GM20431 (cell line): ENCODE data around the gene OR5H15.
"Not testable (repeated sequence)": the region's sequence is repeated elsewhere in the genome, so short reads cannot be mapped to it uniquely, and the experiment has no call there.

ENCODE experiments used
- in situ Hi-C: fragments of 300-500 bp; cut with MseI, MboI; formaldehyde crosslinking; loops from one replicate; pipeline ENCODE4 v1.15.0; 2020; ENCODE audit warnings: low sequenced_read_pairs; ENCODE audit not compliant: unreplicated experiment

OR5H15 gene

GRCh38 chr3:98166396-98166795 lies at the start of gene OR5H15:
OR5H15 (plus strand) TSS chr3:98166696; CDS start chr3:98168700, 2,004 bp downstream.
- in situ Hi-C loops: no loop called here

DNA sequence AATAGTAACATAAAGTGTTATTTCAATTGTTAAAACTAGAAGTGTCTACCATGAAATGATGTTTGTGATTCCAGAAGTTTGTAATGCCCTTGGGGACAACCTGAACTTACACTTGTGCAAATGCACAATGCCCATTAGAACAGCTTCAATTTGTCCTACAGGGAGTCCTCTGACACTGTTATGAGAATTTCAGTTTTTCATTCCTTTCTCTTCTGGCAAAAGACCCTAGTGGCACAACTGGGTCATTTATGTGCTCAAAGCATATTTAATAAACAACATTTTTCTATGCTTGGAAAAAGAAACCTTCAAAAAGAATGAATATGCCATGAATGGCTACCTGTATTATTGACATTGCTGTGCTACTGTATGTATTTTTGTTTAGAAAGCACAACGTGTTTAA lies 36.1 kb upstream of the OR5H15 start, which contains the start of gene OR5H1:
Gene OR5H1 (plus strand): TSS at position 301 of the 400 bp plus-strand sequence. CDS start 1,977 bp downstream, outside the sequence.
- in situ Hi-C loops: no loop called here

GRCh38 chr3:98136631-98137030 lies 29.9 kb upstream of the OR5H15 start:
- in situ Hi-C loops: no loop called here

DNA sequence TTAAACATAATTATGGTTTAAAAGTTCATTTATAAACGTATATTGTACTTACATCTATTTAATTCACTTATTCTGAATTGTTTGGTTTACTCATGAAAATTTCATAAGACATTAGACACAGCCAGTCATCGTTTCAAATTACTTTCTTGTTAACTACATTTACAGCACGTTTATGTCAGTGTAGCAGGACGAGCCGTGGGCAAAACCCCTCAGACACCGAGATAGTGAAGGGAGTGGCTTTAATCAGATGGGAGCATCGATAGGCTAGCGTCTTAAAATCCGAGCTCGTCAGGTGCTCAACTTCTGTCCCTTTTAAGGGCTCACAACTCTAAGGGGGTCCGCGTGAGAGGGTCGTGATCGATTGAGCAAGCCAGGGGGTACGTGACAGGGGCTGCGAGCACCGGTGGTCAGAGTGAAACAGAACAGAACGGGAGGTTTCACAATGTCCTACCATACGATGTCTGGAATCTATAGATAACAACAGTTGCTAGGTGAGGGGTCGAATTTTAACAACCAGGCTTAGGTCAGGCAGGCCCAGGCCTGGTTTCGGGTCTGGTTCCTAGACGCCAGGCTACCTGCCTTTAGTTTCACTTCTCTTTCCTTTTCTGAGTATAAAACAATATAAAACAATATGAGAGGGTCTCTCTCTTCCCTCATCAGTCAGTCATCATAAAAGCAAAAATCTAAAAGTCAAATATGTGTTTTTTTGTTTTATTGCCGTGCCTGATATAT lies 28.5 kb upstream of the OR5H15 start:
- in situ Hi-C loops: not testable (repeated sequence)

DNA sequence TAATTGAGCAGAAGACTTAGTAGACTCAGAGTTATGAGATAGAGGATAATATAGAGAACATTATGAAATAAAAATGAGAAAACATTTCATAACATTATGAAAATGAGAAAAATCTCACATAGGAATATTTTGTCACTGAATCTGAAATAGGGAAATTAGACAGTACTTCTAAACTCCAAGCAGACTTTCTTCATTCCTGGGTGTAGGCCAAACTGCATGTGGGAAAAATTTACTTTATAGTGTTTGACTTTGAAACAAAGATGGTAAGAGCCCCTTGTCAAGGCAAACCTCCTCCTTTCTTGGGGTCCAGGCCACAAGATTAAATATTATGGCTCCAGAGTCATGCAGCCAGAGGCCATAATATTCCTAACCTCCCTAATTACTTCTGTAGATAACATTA lies 26.0 kb upstream of the OR5H15 start:
- in situ Hi-C loops: no loop called here

DNA sequence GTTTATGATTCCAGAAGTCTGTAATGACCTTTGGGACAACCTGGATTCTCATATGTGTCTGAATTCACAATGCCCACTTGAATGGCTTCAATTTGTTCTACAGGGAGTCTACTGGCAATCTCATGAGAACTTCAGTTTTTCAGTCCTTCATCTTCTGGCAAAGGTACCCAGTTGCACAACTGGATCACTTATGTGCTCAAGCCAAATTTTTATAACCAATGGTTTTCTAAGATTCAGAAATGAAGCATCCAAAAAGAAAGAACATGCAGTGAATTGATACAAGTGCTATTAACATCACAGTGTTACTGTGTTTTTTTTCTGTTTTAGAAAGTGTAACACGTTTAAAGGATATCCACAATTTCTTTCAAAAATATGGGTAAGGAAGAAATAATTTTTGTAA lies 19.3 kb upstream of the OR5H15 start, which contains the start of gene OR5H14:
Gene OR5H14 (plus strand): TSS at position 301 of the 400 bp plus-strand sequence. CDS start 1,907 bp downstream, outside the sequence.
- in situ Hi-C loops: no loop called here

DNA sequence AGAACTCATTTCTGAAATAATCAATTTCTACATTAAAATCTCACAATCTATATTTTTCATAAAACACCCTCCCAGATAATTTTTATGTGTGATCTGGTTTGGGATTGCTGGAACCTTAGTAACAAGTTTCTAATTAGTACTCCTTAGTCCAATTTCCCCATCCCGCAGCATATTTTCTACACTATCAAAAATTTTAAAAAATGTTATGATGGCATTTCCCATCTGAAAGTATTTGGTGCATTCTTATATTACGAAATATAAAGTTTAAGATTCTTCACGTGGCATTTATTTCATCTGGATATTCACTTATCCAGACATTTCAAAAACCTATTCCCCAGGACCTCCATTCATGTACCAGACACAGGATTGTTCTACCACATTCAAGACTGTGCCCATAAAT lies 17.7 kb upstream of the OR5H15 start:
- in situ Hi-C loops: no loop called here

DNA sequence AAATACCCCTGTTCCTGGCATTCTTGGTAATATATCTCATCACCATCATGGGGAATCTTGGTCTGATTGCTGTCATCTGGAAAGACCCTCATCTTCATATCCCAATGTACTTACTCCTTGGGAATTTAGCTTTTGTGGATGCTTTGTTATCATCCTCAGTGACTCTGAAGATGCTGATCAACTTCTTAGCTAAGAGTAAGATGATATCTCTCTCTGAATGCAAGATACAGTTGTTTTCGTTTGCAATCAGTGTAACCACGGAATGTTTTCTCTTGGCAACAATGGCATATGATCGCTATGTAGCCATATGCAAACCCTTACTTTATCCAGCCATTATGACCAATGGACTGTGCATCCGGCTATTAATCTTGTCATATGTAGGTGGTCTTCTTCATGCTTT lies 17.0 kb upstream of the OR5H15 start:
- in situ Hi-C loops: not testable (repeated sequence)

- in situ Hi-C loops: no loop called here
Measured at GRCh38 chr3:98151241-98151640, 15.3 kb upstream of the OR5H15 start.

- in situ Hi-C loops: no loop called here
Measured at GRCh38 chr3:98171071-98171470, 4.6 kb downstream of the OR5H15 start.

DNA sequence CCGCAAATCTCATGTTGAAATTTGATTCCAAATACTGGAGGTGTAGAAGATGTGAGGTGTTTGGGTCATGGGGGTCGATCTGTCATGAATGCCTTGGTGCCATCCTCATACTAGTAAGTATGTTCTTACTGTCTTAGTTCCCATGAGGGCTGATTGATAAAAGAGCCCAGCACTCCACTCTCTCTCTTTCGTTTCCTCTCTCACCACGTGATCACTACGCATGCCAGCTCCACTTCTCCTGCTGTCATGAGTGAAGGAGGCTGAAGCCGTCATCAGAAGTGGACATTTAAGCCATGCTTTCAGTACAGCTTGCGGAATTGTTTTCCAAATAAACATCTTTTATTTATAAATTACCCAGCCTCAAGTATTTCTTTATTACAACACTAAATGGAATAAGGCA lies 6.1 kb downstream of the OR5H15 start:
- in situ Hi-C loops: no loop called here

DNA sequence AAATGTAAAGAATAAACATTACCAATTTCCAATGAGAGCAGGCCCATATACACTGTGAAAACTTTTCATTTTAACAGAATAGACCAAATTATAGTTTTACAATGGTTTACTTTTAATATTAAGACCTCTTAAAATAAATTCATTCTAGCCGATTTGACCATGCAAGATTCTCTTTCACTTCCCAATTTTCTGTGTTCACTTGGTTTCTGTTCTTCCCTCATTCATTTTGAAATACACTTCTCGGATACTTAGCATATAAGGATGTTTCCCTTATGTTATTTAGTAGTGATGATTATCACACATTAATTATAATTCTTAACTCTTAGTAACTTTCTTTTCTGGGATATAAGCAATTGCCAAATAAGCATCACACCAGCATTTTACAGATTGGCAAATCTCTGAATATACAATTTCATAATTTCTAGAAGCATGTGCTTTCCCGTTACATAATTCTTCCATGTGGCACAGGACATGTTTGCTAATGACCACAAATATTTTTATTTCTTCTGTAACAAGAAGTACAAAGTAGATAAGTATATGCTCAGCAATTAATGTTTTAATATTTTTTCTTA lies 13.9 kb downstream of the OR5H15 start:
- in situ Hi-C loops: no loop called here

- in situ Hi-C loops: no loop called here
Measured at GRCh38 chr3:98182196-98182595, 15.7 kb downstream of the OR5H15 start.

DNA sequence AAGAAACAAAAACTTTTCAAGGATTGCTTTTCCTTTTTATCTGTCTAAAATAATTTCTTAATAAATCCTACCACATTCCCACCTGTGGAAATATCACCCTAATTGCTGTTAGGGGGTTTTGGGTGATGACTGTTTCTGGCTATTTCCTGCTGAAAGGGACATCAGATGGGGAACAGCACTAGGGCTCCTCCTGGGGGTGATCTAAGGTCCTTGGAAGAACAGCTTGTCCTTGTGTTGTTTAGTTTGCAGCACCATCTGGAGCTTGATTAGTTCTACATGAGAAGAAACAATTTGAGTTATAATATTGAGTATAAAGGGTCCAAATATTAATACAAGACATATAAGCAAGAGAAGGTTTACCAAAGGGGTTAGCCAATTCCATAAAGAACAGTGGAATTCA lies 18.7 kb downstream of the OR5H15 start:
- in situ Hi-C loops: no loop called here

DNA sequence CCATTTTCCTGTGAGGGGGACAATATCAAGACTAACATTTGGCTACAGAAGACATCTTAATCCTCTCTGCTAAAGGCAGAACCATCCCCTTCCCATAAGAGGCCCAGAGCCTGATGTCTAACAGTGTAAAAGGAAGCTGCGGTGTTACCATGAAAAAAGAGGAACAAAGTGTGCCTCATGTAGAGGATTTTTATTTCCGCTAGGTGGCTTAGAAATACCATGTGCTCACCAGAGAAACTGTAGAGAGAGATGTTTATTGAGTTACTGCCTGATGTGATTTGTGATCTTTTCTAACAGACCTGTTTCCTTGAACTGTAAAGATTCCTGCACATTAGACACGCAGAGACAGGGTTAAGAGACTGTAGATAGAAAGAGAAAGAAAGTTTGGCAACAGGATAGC lies 22.0 kb downstream of the OR5H15 start:
- in situ Hi-C loops: no loop called here

DNA sequence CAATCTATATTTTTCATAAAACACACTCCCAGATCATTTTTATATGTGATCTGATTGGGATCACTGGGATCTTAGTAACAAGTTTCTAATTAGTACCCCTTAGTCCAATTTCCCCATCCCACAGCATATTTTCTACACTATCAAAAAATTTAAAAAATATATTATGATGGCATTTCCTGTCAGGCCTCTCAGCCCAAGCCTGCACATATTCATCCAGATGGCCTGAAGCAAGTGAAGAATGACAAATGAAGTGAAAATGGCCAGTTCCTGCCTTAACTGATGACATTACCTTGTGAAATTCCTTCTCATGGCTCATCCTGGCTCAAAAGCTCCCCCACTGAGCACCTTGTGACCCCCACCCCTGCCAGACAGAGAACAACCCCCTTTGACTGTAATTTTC lies 24.4 kb downstream of the OR5H15 start:
- in situ Hi-C loops: not testable (repeated sequence)

GRCh38 chr3:98196293-98196692 lies 29.8 kb downstream of the OR5H15 start:
- in situ Hi-C loops: not testable (repeated sequence)

GRCh38 chr3:98199020-98199419 lies 32.5 kb downstream of the OR5H15 start:
- in situ Hi-C loops: no loop called here

- in situ Hi-C loops: no loop called here
Measured at GRCh38 chr3:98209244-98209643, 42.7 kb downstream of the OR5H15 start.

DNA sequence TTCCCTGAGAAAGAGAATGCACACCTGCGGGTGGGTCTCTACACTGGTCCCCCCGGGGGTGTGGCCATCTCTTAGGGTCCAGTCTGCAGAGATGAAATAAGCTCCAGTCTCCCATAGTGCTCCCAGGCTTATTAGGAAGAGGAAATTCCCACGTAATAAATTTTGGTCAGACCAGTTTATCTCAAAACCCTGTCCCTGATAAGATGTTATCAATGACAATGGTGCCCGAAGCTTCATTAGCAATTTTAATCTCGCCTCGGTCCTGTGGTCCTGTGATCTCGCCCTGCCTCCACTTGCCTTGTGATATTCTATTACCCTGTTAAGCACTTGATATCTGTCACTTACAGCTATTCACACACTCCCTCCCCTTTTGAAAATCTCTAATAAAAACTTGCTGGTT lies 46.8 kb downstream of the OR5H15 start:
- in situ Hi-C loops: no loop called here

DNA sequence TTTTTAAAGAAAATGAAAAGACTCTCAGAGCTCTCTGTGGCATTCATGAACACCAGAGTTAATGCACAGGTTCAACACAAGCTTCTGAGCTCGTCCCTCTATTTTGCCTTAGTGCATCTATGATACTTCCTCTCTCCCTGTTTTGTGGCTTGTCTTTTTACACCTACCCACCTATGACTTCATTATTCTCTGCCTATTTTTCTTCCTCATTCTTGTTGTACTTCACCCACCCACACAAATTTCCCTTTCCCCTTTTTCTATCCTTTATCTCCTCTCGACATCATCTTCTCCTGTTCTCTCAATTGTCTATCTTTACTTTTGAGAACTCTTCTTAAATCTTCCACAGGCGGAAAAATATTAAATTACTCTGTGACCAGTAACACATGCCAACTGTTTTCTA lies 48.6 kb downstream of the OR5H15 start:
- in situ Hi-C loops: no loop called here
